Vagina (tissue), 2 donors: ENCODE data around the gene CENPX. TPM values are rescaled to one million over a fixed set of nuclear protein-coding genes. Genes with fewer than 3 reads are reported as not detected.
"Not testable (repeated sequence)": the region's sequence is repeated elsewhere in the genome, so short reads cannot be mapped to it uniquely, and the experiment has no call there.

Experiments used
- DNase-seq, 2 donors: peaks; one replicate each; pipeline ENCODE4 v3.0.0-alpha.2; 2017; ENCODE audit errors: extremely low spot score in 2 of 2
- H3K27ac ChIP-seq: fragments of 200-600 bp; sonication (generic); one replicate; pipeline ENCODE4 v1.5.1; 2019
- H3K27me3 ChIP-seq: fragments of 200-600 bp; sonication (generic); one replicate; pipeline ENCODE4 v1.5.1; 2019
- H3K36me3 ChIP-seq, 2 donors: fragments of 200-600 bp; sonication (generic); one replicate each; pipeline ENCODE4 v1.5.1; 2017 to 2019
- H3K4me1 ChIP-seq: fragments of 200-600 bp; sonication (generic); one replicate; pipeline ENCODE4 v1.5.1; 2019
- H3K4me3 ChIP-seq, 2 donors: fragments of 200-600 bp; sonication (generic); 1 replicate in 1 of 2; 2 replicates in 1 of 2; pipeline ENCODE4 v1.5.1; 2016 to 2019
- H3K9me3 ChIP-seq: fragments of 200-600 bp; sonication (generic); one replicate; pipeline ENCODE4 v1.5.1; 2019
- POLR2A ChIP-seq, 2 donors: fragments of 450-650 bp; IDR thresholded peaks; one replicate each; pipeline ENCODE4 v1.6.1; 2017; ENCODE audit warnings: antibody characterized with exemption in 2 of 2, mild to moderate bottlenecking in 2 of 2, moderate library complexity in 2 of 2
- POLR2AphosphoS5 ChIP-seq, 2 donors: sonication (generic); formaldehyde crosslinking; IDR thresholded peaks; one replicate each; pipeline ENCODE4 v1.9.0; 2017; ENCODE audit warnings: antibody characterized with exemption in 2 of 2, mild to moderate bottlenecking in 2 of 2, low read depth in 1 of 2; ENCODE audit not compliant: insufficient read depth in 1 of 2
- intact Hi-C: fragments of 100-400 bp; cut with DNase I; formaldehyde crosslinking; loops from one replicate; pipeline ENCODE4 v1.15.1; 2023
- total RNA-seq: library from RNA; depleted of rRNA; stranded (reverse); fragments of >200 nt; gene quantifications from one replicate; pipeline ENCODE4 v1.2.3, GENCODE V29; 2016
- TF ChIP-seq, protein P1 (sequence below), 3 experiments: fragments of 450-650 bp in 2 of 3; fragments of 200-600 bp in 1 of 3; sonication (generic) in 1 of 3; IDR thresholded peaks; one replicate each; pipeline ENCODE4 v1.5.1; 2017 to 2019; ENCODE audit warnings: antibody characterized with exemption in 3 of 3, mild to moderate bottlenecking in 2 of 3, moderate library complexity in 2 of 3

The CENPX gene
- total RNA-seq, 1 donor from 2014 or later = 101 TPM

DNA sequence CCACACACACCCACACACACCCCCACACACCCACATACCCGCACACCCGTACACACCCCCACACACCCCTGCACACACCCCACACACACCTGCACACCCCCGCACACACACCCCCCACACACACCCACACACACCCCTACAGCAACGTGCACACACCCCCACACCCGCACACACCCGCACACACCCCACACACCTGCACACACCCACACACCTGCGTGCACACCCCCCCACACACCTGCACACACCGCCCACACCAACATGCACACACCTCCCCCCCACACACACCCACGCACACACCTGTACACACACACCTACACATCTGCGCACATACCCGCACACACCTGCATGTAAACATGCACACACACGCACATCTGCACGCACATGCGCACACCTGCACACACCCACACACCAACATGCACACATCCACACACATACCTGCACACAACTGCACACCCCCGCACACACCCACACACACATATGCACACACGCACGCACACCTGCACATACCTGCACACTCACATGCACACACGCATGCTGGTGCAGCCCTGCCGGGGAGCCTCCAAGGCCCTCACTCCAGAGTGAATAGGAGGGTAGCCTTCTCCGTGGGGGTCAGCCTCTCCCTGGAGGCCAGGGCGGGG, 37.8 kb downstream of the CENPX start:
- H3K27ac ChIP-seq = no peak overlapping the region
- H3K27me3 ChIP-seq = no peaks in the 10 kb centered on the region
- no peaks in the 10 kb centered on the region for H3K9me3 ChIP-seq
- H3K4me3 ChIP-seq = no peak overlapping the region
- DNase-seq = no peak
- peaks cover 0 to 25% of the 10 kb centered on the region in 2 donors for H3K36me3 ChIP-seq
- intact Hi-C loops = no loop called here
- H3K4me1 ChIP-seq = no peaks in the 10 kb centered on the region
- TF ChIP-seq POLR2A (IDR thresholded peaks at IDR 0.05) (no peak), POLR2AphosphoS5 (IDR thresholded peaks at IDR 0.05; ENCODE audit: insufficient read depth in 1 of 2, low read depth in 1 of 2) (no peak)
- TF ChIP-seq, protein P1, sequence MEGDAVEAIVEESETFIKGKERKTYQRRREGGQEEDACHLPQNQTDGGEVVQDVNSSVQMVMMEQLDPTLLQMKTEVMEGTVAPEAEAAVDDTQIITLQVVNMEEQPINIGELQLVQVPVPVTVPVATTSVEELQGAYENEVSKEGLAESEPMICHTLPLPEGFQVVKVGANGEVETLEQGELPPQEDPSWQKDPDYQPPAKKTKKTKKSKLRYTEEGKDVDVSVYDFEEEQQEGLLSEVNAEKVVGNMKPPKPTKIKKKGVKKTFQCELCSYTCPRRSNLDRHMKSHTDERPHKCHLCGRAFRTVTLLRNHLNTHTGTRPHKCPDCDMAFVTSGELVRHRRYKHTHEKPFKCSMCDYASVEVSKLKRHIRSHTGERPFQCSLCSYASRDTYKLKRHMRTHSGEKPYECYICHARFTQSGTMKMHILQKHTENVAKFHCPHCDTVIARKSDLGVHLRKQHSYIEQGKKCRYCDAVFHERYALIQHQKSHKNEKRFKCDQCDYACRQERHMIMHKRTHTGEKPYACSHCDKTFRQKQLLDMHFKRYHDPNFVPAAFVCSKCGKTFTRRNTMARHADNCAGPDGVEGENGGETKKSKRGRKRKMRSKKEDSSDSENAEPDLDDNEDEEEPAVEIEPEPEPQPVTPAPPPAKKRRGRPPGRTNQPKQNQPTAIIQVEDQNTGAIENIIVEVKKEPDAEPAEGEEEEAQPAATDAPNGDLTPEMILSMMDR (IDR thresholded peaks at IDR 0.05) = no peak

DNA sequence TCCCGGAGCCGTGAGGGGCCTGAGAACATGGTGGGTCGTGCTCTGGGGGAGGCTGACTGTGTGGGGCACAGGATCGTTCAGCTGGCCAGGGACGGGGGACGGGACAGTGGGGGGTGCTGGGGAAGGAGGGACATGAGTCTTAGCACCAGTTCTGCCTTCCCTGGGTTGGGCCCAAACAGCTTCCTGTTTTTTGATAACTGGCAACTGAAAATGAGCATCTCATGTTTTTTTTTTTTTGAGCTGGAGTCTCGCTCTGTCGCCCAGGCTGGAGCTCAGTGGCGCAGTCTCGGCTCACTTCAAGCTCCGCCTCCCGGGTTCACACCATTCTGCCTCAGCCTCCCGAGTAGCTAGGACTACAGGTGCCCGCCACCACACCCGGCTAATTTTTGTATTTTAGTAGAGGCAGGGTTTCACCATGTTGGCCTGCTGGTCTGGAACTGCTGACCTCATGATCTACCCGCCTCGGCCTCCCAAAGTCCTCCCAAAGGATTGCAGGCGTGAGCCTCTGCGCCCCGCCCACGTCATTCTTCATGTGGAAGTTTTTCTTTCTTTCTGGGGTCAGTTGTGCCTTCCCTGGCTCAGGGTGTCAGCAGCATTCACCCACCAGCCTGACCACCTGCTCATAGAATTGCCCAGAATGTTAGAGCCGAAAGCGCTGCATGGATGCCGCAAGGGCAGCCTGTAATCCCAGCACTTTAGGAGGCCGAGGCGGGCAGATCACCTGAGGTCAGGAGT, 38.9 kb downstream of the CENPX start:
- Histone ChIP-seq H3K9me3 (no peaks in the 10 kb centered on the region), H3K4me3 (no peak overlapping the region), H3K27ac (no peak overlapping the region), H3K4me1 (peaks cover 3% of the 10 kb centered on the region), H3K36me3 (peaks cover 0 to 25% of the 10 kb centered on the region in 2 donors), H3K27me3 (no peaks in the 10 kb centered on the region)
- no peak for TF ChIP-seq POLR2AphosphoS5 (IDR thresholded peaks at IDR 0.05; ENCODE audit: insufficient read depth in 1 of 2, low read depth in 1 of 2)
- TF ChIP-seq POLR2A (IDR thresholded peaks at IDR 0.05) = no peak
- TF ChIP-seq, protein P1 (IDR thresholded peaks at IDR 0.05) = no peak
- intact Hi-C loops = no loop called here
- DNase-seq = no peak

GRCh38 chr17:81983011-81983638, 39.6 kb downstream of the CENPX start:
- H3K27ac ChIP-seq = no peak overlapping the region
- H3K4me1 ChIP-seq = peaks cover 10% of the 10 kb centered on the region
- DNase-seq = no peak
- no peak overlapping the region for H3K4me3 ChIP-seq
- H3K36me3 ChIP-seq = peaks cover 0 to 25% of the 10 kb centered on the region in 2 donors
- no peaks in the 10 kb centered on the region for H3K27me3 ChIP-seq
- H3K9me3 ChIP-seq = no peaks in the 10 kb centered on the region
- intact Hi-C loops = no loop called here
- TF ChIP-seq POLR2AphosphoS5 (IDR thresholded peaks at IDR 0.05; ENCODE audit: insufficient read depth in 1 of 2, low read depth in 1 of 2) = no peak
- TF ChIP-seq, protein P1 (IDR thresholded peaks at IDR 0.05) = no peak
- no peak for TF ChIP-seq POLR2A (IDR thresholded peaks at IDR 0.05)

DNA sequence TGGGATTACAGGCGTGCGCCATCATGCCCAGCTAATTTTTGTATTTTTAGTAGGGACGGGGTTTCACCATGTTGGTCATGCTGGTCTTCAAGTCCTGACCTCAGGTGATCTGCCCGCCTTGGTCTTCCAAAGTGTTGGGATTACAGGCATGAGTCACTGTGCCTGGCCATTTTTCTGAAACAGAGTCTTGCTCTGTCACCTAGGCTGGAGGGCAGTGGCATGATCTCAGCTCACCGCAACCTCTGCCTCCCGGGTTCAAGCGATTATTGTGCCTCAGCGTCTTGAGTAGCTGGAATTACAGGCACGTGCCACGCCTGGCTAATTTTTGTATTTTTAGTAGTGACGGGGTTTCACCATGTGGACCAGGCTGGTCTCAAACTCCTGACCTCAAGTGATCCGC, 41.2 kb downstream of the CENPX start:
- Histone ChIP-seq H3K4me1 (peaks cover 16% of the 10 kb centered on the region), H3K36me3 (peaks cover 0 to 24% of the 10 kb centered on the region in 2 donors)
- H3K27me3 ChIP-seq, DNase-seq, intact Hi-C loops, H3K27ac ChIP-seq, H3K9me3 ChIP-seq, H3K4me3 ChIP-seq: not testable (repeated sequence)

- no peak overlapping the region for H3K27ac ChIP-seq
- DNase-seq = no peak
- peaks cover 0 to 17% of the 10 kb centered on the region in 2 donors for H3K36me3 ChIP-seq
- no peaks in the 10 kb centered on the region for H3K9me3 ChIP-seq
- TF ChIP-seq POLR2A (IDR thresholded peaks at IDR 0.05) (no peak), POLR2AphosphoS5 (IDR thresholded peaks at IDR 0.05; ENCODE audit: insufficient read depth in 1 of 2, low read depth in 1 of 2) (no peak)
- TF ChIP-seq, protein P1 (IDR thresholded peaks at IDR 0.05) = no peak
- no peak overlapping the region for H3K4me3 ChIP-seq
- intact Hi-C loops = no loop called here
- H3K4me1 ChIP-seq = peaks cover 17% of the 10 kb centered on the region
- no peaks in the 10 kb centered on the region for H3K27me3 ChIP-seq
These were observed 41.9 kb downstream of the CENPX start for GRCh38 chr17:81980707-81981343.
